A549 (cell line): ENCODE measurements around the gene GAL3ST1. TPM values are rescaled to one million over a fixed set of nuclear protein-coding genes. Genes with fewer than 3 reads are reported as not detected.
"Not testable (repeated sequence)": the region's sequence is repeated elsewhere in the genome, so short reads cannot be mapped to it uniquely, and the experiment has no call there.

ENCODE experiments used
- ATAC-seq, 2 experiments: fragments of 200-7000 bp in 1 of 2; fragments of >200 bp in 1 of 2; cut with Nextera tagmentation in 1 of 2; cut with Tn5 transposase in 1 of 2; 3 replicates each; pipeline versions ENCODE4 v1.8.0 to v1.9.1; 2018 to 2020; ENCODE audit warnings: mild to moderate bottlenecking in 1 of 2, moderate library complexity in 1 of 2
- CTCF ChIA-PET: fragments of 300-600 bp; sonication (Branson Sonifier 250); formaldehyde crosslinking; extraction: SDS; loops from one replicate; lab custom pipeline; 2021; ENCODE audit warnings: antibody characterized with exemption, inconsistent platforms; lab: Yijun Ruan, JAX
- POLR2A ChIA-PET: fragments of 350-600 bp; formaldehyde crosslinking; extraction: SDS; loops from one replicate; lab custom pipeline; 2021; ENCODE audit warnings: antibody characterized with exemption, inconsistent platforms; lab: Yijun Ruan, JAX
- DNase-seq, 2 experiments: peaks; one replicate each; pipeline versions ENCODE4 v3.0.0 to v3.0.0-alpha.2; 2011 to 2016; ENCODE audit warnings: low read depth in 1 of 2, low spot score in 1 of 2
- FAIRE-seq: peaks from 2 replicates; lab custom pipeline; 2011; peaks lifted over from hg19 to GRCh38; lab: Jason Lieb, UNC
- H3K27ac ChIP-seq, 2 experiments: fragments of >200 bp; sonication (Bioruptor Twin); formaldehyde crosslinking; 3 replicates each; pipeline ENCODE4 v1.5.1; 2016 to 2017
- H3K4me1 ChIP-seq: fragments of >200 bp; sonication (Bioruptor Twin); formaldehyde crosslinking; 3 replicates; pipeline ENCODE4 v1.6.1; 2016
- H3K4me2 ChIP-seq: fragments of >200 bp; sonication (Bioruptor Twin); formaldehyde crosslinking; 3 replicates; pipeline ENCODE4 v1.6.1; 2016
- H3K4me3 ChIP-seq: fragments of >200 bp; sonication (Bioruptor Twin); formaldehyde crosslinking; 3 replicates; pipeline ENCODE4 v1.5.1; 2016
- H3K9me3 ChIP-seq: fragments of >200 bp; sonication (Bioruptor Twin); formaldehyde crosslinking; 3 replicates; pipeline ENCODE4 v1.6.1; 2016
- ATOH8 ChIP-seq: fragments of 250-450 bp; sonication (Bioruptor Pico); IDR thresholded peaks from 2 replicates; pipeline ENCODE4 v1.5.0; 2020; ENCODE audit warnings: low read depth, mild to moderate bottlenecking, moderate library complexity
- CEBPB ChIP-seq, 2 experiments: fragments of >200 bp in 1 of 2; sonication (Bioruptor Twin) in 1 of 2; formaldehyde crosslinking in 1 of 2; IDR thresholded peaks; 2 replicates each; pipeline ENCODE4 v1.6.1; 2012 to 2016
- ELK1 ChIP-seq: fragments of 150-350 bp; IDR thresholded peaks from 2 replicates; pipeline ENCODE4 v1.6.1; 2014; ENCODE audit warnings: low read depth, mild to moderate bottlenecking, low read length
- ESRRA ChIP-seq: fragments of 150-350 bp; IDR thresholded peaks from 2 replicates; pipeline ENCODE4 v1.6.1; 2014; ENCODE audit warnings: mild to moderate bottlenecking, low read length, borderline replicate concordance
- HEYL ChIP-seq: fragments of 250-450 bp; sonication (Bioruptor Pico); IDR thresholded peaks from 2 replicates; pipeline ENCODE4 v1.8.0; 2021; ENCODE audit warnings: mild to moderate bottlenecking, moderate library complexity
- JUN ChIP-seq, 2 experiments: fragments of >200 bp; sonication (Bioruptor Twin); formaldehyde crosslinking; IDR thresholded peaks; 2 replicates in 1 of 2; 3 replicates in 1 of 2; pipeline ENCODE4 v1.6.1; 2016 to 2017
- KDM5A ChIP-seq: fragments of 200-600 bp; sonication (generic); IDR thresholded peaks from 2 replicates; pipeline ENCODE4 v1.6.1; 2016; ENCODE audit warnings: antibody characterized with exemption, mild to moderate bottlenecking
- MAX ChIP-seq: IDR thresholded peaks from 2 replicates; pipeline ENCODE4 v1.6.1; 2012
- MAZ ChIP-seq: fragments of 150-350 bp; IDR thresholded peaks from 2 replicates; pipeline ENCODE4 v1.6.1; 2014; ENCODE audit warnings: antibody characterized with exemption, low read depth, low read length, borderline replicate concordance
- NPAS2 ChIP-seq: fragments of 250-450 bp; sonication (Bioruptor Pico); IDR thresholded peaks from 2 replicates; pipeline ENCODE4 v1.8.0; 2022; ENCODE audit warnings: mild to moderate bottlenecking, moderate library complexity, borderline replicate concordance
- PBX3 ChIP-seq: IDR thresholded peaks from 2 replicates; pipeline ENCODE4 v1.6.1; 2012
- RARB ChIP-seq: fragments of 250-450 bp; sonication (Bioruptor Pico); IDR thresholded peaks from 2 replicates; pipeline ENCODE4 v1.8.0; 2021; ENCODE audit warnings: mild to moderate bottlenecking, moderate library complexity
- RFX5 ChIP-seq: fragments of 450-650 bp; IDR thresholded peaks from 2 replicates; pipeline ENCODE4 v1.7.1; 2014; ENCODE audit warnings: antibody characterized with exemption, mild to moderate bottlenecking, moderate library complexity
- SREBF2 ChIP-seq: fragments of 450-650 bp; IDR thresholded peaks from 2 replicates; pipeline ENCODE4 v1.6.1; 2014; ENCODE audit warnings: mild to moderate bottlenecking, moderate library complexity
- WGBS: methylation state at CpG from one replicate; pipeline ENCODE4 v1.1.6; 2017; ENCODE audit errors: missing lambda C conversion rate; 5-methylcytosine and 5-hydroxymethylcytosine counted together
- polyA plus RNA-seq, 4 experiments: library from polyadenylated mRNA; depleted of rRNA in 3 of 4; stranded (reverse); fragments of >200 nt; fragmentation: RNase III in 1 of 4; extraction: RNeasy Plus Mini Kit Qiagen cat#74134 plus additional on column Dnase treatment in 1 of 4; gene quantifications; 2 replicates in 3 of 4; 3 replicates in 1 of 4; pipeline ENCODE4 v1.2.3, GENCODE V29; 2011 to 2017

Gene GAL3ST1
- polyA plus RNA-seq, 2 of the 4 experiments (the other 2 are of a cell fraction) = 8.7 to 14.0 TPM

GRCh38 chr22:30546616-30547015, 27.8 kb downstream of the GAL3ST1 start, which contains the start of gene SEC14L6 (continued):
- TF ChIP-seq NPAS2 (no peak), KDM5A (no peak)

- no peak overlapping the region for H3K4me2 ChIP-seq
- WGBS = 20% methylated on average over 1 of the region's 12 CpGs
- ChIA-PET CTCF (no interaction called here), POLR2A (no interaction called here)
- H3K27ac ChIP-seq = no peak overlapping the region
- TF ChIP-seq RFX5 (no peak), CEBPB (IDR thresholded peaks at IDR 0.05) (no peak), ATOH8 (CRISPR knock-in tag) (no peak), ELK1 (no peak), SREBF2 (no peak), MAZ (no peak), PBX3 (no peak), HEYL (CRISPR knock-in tag) (no peak), MAX (no peak), ESRRA (no peak), RARB (no peak), JUN (IDR thresholded peaks at IDR 0.05) (no peak)
- no peaks in the 10 kb centered on the region for H3K9me3 ChIP-seq
- no peak overlapping the region for H3K4me3 ChIP-seq
- DNase-seq (no peak), FAIRE-seq (no peak), ATAC-seq (no peak)
- no peaks in the 10 kb centered on the region for H3K4me1 ChIP-seq
Measured at GRCh38 chr22:30542811-30543188, 31.7 kb downstream of the GAL3ST1 start.

- ATAC-seq (no peak), FAIRE-seq (no peak), DNase-seq (no peak)
- CTCF ChIA-PET = interaction anchor here (0.8 kb wide), 1 partner anchor 1031 kb away, joined by 3 read pairs; no protein-coding TSS in a partner anchor
- Histone ChIP-seq H3K4me2 (no peak overlapping the region), H3K4me3 (no peak overlapping the region), H3K27ac (no peak overlapping the region), H3K9me3 (no peaks in the 10 kb centered on the region), H3K4me1 (no peaks in the 10 kb centered on the region)
- 87% methylated on average over 26 of the region's 64 CpGs for WGBS
- POLR2A ChIA-PET = no interaction called here
- TF ChIP-seq ELK1 = no peak
Measured at GRCh38 chr22:30541961-30542810, 32.3 kb downstream of the GAL3ST1 start.

- H3K9me3 ChIP-seq, POLR2A ChIA-PET, H3K4me3 ChIP-seq, FAIRE-seq, H3K27ac ChIP-seq, DNase-seq, H3K4me1 ChIP-seq, ATAC-seq, H3K4me2 ChIP-seq: not testable (repeated sequence)
- CTCF ChIA-PET = interaction anchor here (0.6 to 1.5 kb wide), 4 partner anchors 24 to 1030 kb away, joined by 3 read pairs; no protein-coding TSS in a partner anchor
- 88% methylated on average over 3 of the region's 3 CpGs for WGBS
Measured at GRCh38 chr22:30541511-30541910, 33.0 kb downstream of the GAL3ST1 start.
